HepG2 (cell line): ENCODE measurements around the gene HEXIM1. TPM values are rescaled to one million over a fixed set of nuclear protein-coding genes. Genes with fewer than 3 reads are reported as not detected.

Experiments used
- ATF1 ChIP-seq: IDR thresholded peaks from 2 replicates; pipeline ENCODE4 v1.6.1; 2016; ENCODE audit warnings: mild to moderate bottlenecking, control low read depth
- ATF7-NPFF ChIP-seq: sonication (generic); formaldehyde crosslinking; IDR thresholded peaks from 2 replicates; pipeline ENCODE4 v1.8.1; 2023; ENCODE audit warnings: mild to moderate bottlenecking, low read depth, missing genetic modification reagents, moderate library complexity
- ETV6 ChIP-seq: sonication (generic); formaldehyde crosslinking; conservative IDR thresholded peaks from 2 replicates; pipeline ENCODE4 v1.4.0; 2020; ENCODE audit warnings: missing genetic modification reagents
- GFI1 ChIP-seq: sonication (generic); formaldehyde crosslinking; IDR thresholded peaks from 2 replicates; pipeline ENCODE4 v1.5.0; 2020; ENCODE audit warnings: missing genetic modification reagents, mild to moderate bottlenecking, borderline replicate concordance
- GTF3A ChIP-seq: sonication (generic); formaldehyde crosslinking; conservative IDR thresholded peaks from 2 replicates; pipeline ENCODE4 v1.4.0; 2020; ENCODE audit warnings: mild to moderate bottlenecking, missing genetic modification reagents
- IKZF4 ChIP-seq: sonication (generic); formaldehyde crosslinking; IDR thresholded peaks from 2 replicates; pipeline ENCODE4 v1.5.1; 2020; ENCODE audit warnings: borderline replicate concordance, mild to moderate bottlenecking, low read depth, missing genetic modification reagents; ENCODE audit errors: not compliant biosample characterization
- IRX3 ChIP-seq: sonication (generic); formaldehyde crosslinking; IDR thresholded peaks from 2 replicates; pipeline ENCODE4 v1.8.1; 2023; ENCODE audit warnings: mild to moderate bottlenecking, low read depth, missing genetic modification reagents, borderline replicate concordance
- KAT8 ChIP-seq: IDR thresholded peaks from 2 replicates; pipeline ENCODE4 v1.6.1; 2016; ENCODE audit warnings: missing genetic modification reagents, missing compliant biosample characterization
- MAFG ChIP-seq: sonication (generic); formaldehyde crosslinking; IDR thresholded peaks from 2 replicates; pipeline ENCODE4 v1.5.1; 2020; ENCODE audit warnings: mild to moderate bottlenecking, missing genetic modification reagents
- PCBP1 ChIP-seq: fragments of 200-400 bp; formaldehyde crosslinking; IDR thresholded peaks from 2 replicates; pipeline ENCODE4 v1.6.1; 2017; ENCODE audit warnings: mild to moderate bottlenecking, low read depth, low read length, borderline replicate concordance
- PHB2 ChIP-seq: fragments of 450-650 bp; IDR thresholded peaks from 2 replicates; pipeline ENCODE4 v1.6.1; 2018; ENCODE audit not compliant: partially characterized antibody
- RAD21 ChIP-seq: fragments of 450-650 bp; formaldehyde crosslinking; IDR thresholded peaks from 2 replicates; pipeline ENCODE4 v1.5.0; 2020; ENCODE audit warnings: mild to moderate bottlenecking
- RARA ChIP-seq: IDR thresholded peaks from 2 replicates; pipeline ENCODE4 v1.6.1; 2016; ENCODE audit warnings: missing genetic modification reagents, missing compliant biosample characterization
- RFX3 ChIP-seq: IDR thresholded peaks from 2 replicates; pipeline ENCODE4 v1.6.1; 2016; ENCODE audit warnings: missing biosample characterization, missing genetic modification reagents
- SNAPC2 ChIP-seq: sonication (generic); formaldehyde crosslinking; IDR thresholded peaks from 2 replicates; pipeline ENCODE4 v1.8.1; 2022; ENCODE audit warnings: mild to moderate bottlenecking, missing genetic modification reagents
- SP1 ChIP-seq, 2 experiments: fragments of 450-650 bp in 1 of 2; sonication (generic) in 1 of 2; formaldehyde crosslinking in 1 of 2; IDR thresholded peaks; 2 replicates each; pipeline versions ENCODE4 v1.4.0 to v1.6.1; 2016 to 2020; ENCODE audit warnings: missing genetic modification reagents in 1 of 2
- STAG1 ChIP-seq: sonication (generic); formaldehyde crosslinking; IDR thresholded peaks from 2 replicates; pipeline ENCODE4 v1.4.0; 2020; ENCODE audit warnings: missing genetic modification reagents
- TCF12 ChIP-seq, 2 experiments: fragments of 450-650 bp in 1 of 2; sonication (generic) in 1 of 2; formaldehyde crosslinking in 1 of 2; IDR thresholded peaks; 2 replicates each; pipeline versions ENCODE4 v1.6.1 to v1.8.0; 2017 to 2022; ENCODE audit warnings: antibody characterized with exemption in 1 of 2, mild to moderate bottlenecking in 1 of 2, missing genetic modification reagents in 1 of 2, moderate library complexity in 1 of 2
- ZNF10 ChIP-seq: sonication (generic); formaldehyde crosslinking; IDR thresholded peaks from 2 replicates; pipeline ENCODE4 v1.4.0; 2020; ENCODE audit warnings: mild to moderate bottlenecking, low read depth, missing genetic modification reagents, borderline replicate concordance
- ZNF230 ChIP-seq: sonication (generic); formaldehyde crosslinking; IDR thresholded peaks from 2 replicates; pipeline ENCODE4 v1.4.0; 2020; ENCODE audit warnings: mild to moderate bottlenecking, missing genetic modification reagents
- ZNF660 ChIP-seq: sonication (generic); formaldehyde crosslinking; IDR thresholded peaks from 2 replicates; pipeline ENCODE4 v1.5.1; 2020; ENCODE audit warnings: mild to moderate bottlenecking, low read depth, missing genetic modification reagents, borderline replicate concordance
- ZNF713 ChIP-seq: sonication (generic); formaldehyde crosslinking; IDR thresholded peaks from 2 replicates; pipeline ENCODE4 v1.4.0; 2020; ENCODE audit warnings: mild to moderate bottlenecking, missing genetic modification reagents
- ZNF737 ChIP-seq: sonication (generic); formaldehyde crosslinking; IDR thresholded peaks from 2 replicates; pipeline ENCODE4 v1.5.0; 2020; ENCODE audit warnings: missing genetic modification reagents, mild to moderate bottlenecking, borderline replicate concordance
- ZNF766 ChIP-seq: sonication (generic); formaldehyde crosslinking; IDR thresholded peaks from 2 replicates; pipeline ENCODE4 v1.5.0; 2020; ENCODE audit warnings: missing genetic modification reagents, borderline replicate concordance
- ZNF788 ChIP-seq: sonication (generic); formaldehyde crosslinking; IDR thresholded peaks from 2 replicates; pipeline ENCODE4 v1.5.0; 2020; ENCODE audit warnings: mild to moderate bottlenecking, missing genetic modification reagents, borderline replicate concordance
- polyA plus RNA-seq, 8 experiments: library from polyadenylated mRNA; depleted of rRNA in 3 of 8; stranded (reverse) in 7 of 8; unstranded in 1 of 8; fragments of >200 nt; fragmentation: Illumina TruSeq in 4 of 8; extraction: Trizol in 4 of 8; gene quantifications; 2 replicates each; pipeline versions ENCODE4 v1.2.1 to v1.2.3, GENCODE V29; 2011 to 2016; ENCODE audit warnings: low read depth in 4 of 8, missing spikeins in 1 of 8, mixed read lengths in 1 of 8; ENCODE audit not compliant: insufficient read depth in 1 of 8
- total RNA-seq, 5 experiments: library from RNA; depleted of rRNA; stranded (reverse); fragments of >200 nt; fragmentation: Illumina TruSeq; extraction: Trizol; gene quantifications; 2 replicates each; pipeline ENCODE4 v1.2.3, GENCODE V29; 2016; ENCODE audit warnings: low read depth in 1 of 5
- TF ChIP-seq, protein P1 (sequence below): sonication (generic); formaldehyde crosslinking; IDR thresholded peaks from 2 replicates; pipeline ENCODE4 v1.8.0; 2023; ENCODE audit warnings: mild to moderate bottlenecking, missing genetic modification reagents
- TF ChIP-seq, protein P2 (sequence below): sonication (generic); formaldehyde crosslinking; IDR thresholded peaks from 2 replicates; pipeline ENCODE4 v1.5.0; 2020; ENCODE audit warnings: mild to moderate bottlenecking, missing genetic modification reagents
- TF ChIP-seq, protein P3 (sequence below): sonication (generic); formaldehyde crosslinking; conservative IDR thresholded peaks from 2 replicates; pipeline ENCODE4 v1.8.1; 2023; ENCODE audit warnings: missing genetic modification reagents

Gene HEXIM1
- total and polyA plus RNA-seq, 2 of the 13 experiments (the other 11 are each of a cell fraction or from before 2014, with no cell fraction given) = 10.5 to 16.6 TPM

DNA sequence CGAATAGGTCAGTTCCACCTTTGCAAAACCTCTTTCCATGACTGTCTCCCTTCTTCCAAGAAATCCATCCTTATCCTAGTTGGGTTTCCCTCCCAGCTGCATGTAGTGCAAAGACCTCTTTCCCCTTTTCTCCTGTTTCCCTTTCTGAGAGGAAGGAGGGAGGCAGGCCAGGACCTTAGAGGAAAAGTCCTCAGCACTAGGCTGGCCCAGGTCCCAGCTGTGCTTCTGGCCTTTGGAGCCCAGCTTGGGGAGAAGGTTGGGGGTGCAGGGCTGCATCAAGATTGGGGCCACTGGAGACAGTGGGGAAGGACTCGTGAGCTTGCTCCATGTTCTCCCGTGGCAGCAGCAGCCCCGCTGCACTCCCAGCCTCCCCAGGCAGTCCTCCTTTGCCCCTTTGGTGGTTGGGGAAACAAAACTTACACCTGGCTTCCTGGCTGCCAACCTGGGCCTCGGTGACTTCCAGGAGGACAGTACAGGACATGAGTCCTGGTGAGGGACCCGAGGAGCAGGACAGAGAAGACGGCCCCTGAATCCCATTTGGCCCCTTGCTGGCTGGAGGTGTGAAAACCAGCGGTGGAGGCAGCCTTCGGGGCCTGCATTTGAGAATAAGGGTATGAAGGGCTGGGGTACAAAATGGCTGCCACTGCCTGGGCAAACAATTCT lies 13.9 kb downstream of the HEXIM1 start (continued):
- TF ChIP-seq ZNF766 = no peak; the same call in 1 of the 2 replicates
- TF ChIP-seq MAFG (CRISPR knock-in tag) = no peak
- no peak for TF ChIP-seq RAD21
- no peak for TF ChIP-seq KAT8 (CRISPR knock-in tag)
- TF ChIP-seq IKZF4 = no peak
- TF ChIP-seq, protein P1, sequence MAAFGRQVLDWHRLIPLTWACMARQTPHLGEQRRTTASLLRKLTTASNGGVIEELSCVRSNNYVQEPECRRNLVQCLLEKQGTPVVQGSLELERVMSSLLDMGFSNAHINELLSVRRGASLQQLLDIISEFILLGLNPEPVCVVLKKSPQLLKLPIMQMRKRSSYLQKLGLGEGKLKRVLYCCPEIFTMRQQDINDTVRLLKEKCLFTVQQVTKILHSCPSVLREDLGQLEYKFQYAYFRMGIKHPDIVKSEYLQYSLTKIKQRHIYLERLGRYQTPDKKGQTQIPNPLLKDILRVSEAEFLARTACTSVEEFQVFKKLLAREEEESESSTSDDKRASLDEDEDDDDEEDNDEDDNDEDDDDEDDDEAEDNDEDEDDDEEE (CRISPR knock-in tag) = 0 out of 2 replicates have a peak, but pooled peaks have one; percentile 78
- TF ChIP-seq, protein P2, sequence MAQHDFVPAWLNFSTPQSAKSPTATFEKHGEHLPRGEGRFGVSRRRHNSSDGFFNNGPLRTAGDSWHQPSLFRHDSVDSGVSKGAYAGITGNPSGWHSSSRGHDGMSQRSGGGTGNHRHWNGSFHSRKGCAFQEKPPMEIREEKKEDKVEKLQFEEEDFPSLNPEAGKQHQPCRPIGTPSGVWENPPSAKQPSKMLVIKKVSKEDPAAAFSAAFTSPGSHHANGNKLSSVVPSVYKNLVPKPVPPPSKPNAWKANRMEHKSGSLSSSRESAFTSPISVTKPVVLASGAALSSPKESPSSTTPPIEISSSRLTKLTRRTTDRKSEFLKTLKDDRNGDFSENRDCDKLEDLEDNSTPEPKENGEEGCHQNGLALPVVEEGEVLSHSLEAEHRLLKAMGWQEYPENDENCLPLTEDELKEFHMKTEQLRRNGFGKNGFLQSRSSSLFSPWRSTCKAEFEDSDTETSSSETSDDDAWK (CRISPR knock-in tag) = no peak
- TF ChIP-seq ZNF10 (CRISPR knock-in tag) = no peak
- no peak for TF ChIP-seq PHB2
- TF ChIP-seq SNAPC2 (CRISPR knock-in tag) = no peak
- no peak for TF ChIP-seq PCBP1
- TF ChIP-seq ZNF737 (CRISPR knock-in tag) = no peak
- no peak for TF ChIP-seq STAG1 (CRISPR knock-in tag)
- peak; percentile 66; the same call in 1 of the 2 replicates for TF ChIP-seq ATF7-NPFF (CRISPR knock-in tag)
- no peak; the same call in 1 of the 2 replicates for TF ChIP-seq ZNF660 (CRISPR knock-in tag)
- TF ChIP-seq SP1 (IDR thresholded peaks at IDR 0.05) = no peak
- TF ChIP-seq SP1 (CRISPR knock-in tag; IDR thresholded peaks at IDR 0.05) = no peak; the same call in 1 of the 2 replicates
- no peak for TF ChIP-seq ATF1 (CRISPR knock-in tag)
- TF ChIP-seq, protein P3, sequence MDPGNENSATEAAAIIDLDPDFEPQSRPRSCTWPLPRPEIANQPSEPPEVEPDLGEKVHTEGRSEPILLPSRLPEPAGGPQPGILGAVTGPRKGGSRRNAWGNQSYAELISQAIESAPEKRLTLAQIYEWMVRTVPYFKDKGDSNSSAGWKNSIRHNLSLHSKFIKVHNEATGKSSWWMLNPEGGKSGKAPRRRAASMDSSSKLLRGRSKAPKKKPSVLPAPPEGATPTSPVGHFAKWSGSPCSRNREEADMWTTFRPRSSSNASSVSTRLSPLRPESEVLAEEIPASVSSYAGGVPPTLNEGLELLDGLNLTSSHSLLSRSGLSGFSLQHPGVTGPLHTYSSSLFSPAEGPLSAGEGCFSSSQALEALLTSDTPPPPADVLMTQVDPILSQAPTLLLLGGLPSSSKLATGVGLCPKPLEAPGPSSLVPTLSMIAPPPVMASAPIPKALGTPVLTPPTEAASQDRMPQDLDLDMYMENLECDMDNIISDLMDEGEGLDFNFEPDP (CRISPR knock-in tag) = 0 out of 2 replicates have a peak, but pooled peaks have one; percentile 68
- 0 out of 2 replicates have a peak, but pooled peaks have one; percentile 2 for TF ChIP-seq GTF3A (CRISPR knock-in tag)
- no peak for TF ChIP-seq RARA
- TF ChIP-seq IRX3 (CRISPR knock-in tag) = no peak; the same call in 1 of the 2 replicates
- TF ChIP-seq GFI1 (CRISPR knock-in tag) = no peak
- TF ChIP-seq ZNF788 (CRISPR knock-in tag) = no peak
- TF ChIP-seq TCF12 (IDR thresholded peaks at IDR 0.05) = no peak
- no peak; the same call in 1 of the 2 replicates for TF ChIP-seq TCF12 (CRISPR knock-in tag; IDR thresholded peaks at IDR 0.05)
- no peak for TF ChIP-seq ZNF230
- no peak for TF ChIP-seq RFX3
- no peak; the same call in 1 of the 2 replicates for TF ChIP-seq ZNF713 (CRISPR knock-in tag)
- no peak for TF ChIP-seq ETV6 (CRISPR knock-in tag)
